GM18951 (cell line): ENCODE measurements around the gene FBXO15.

Experiments used
- POLR2A ChIP-seq: IDR thresholded peaks from 4 replicates; pipeline ENCODE4 v1.6.1; 2011; ENCODE audit warnings: mild to moderate bottlenecking; ENCODE audit not compliant: insufficient read length, insufficient read depth; ENCODE audit errors: extremely low read depth
- in situ Hi-C: fragments of 300-500 bp; cut with MboI; formaldehyde crosslinking; loops from one replicate; pipeline ENCODE4 v1.12.0; 2022; ENCODE audit warnings: low sequenced_read_pairs, mixed read lengths, inconsistent platforms; ENCODE audit not compliant: unreplicated experiment

The FBXO15 gene

GRCh38 chr18:74081966-74082741 is 65.5 kb downstream of the FBXO15 start:
- in situ Hi-C loops, result no loop called here
- TF ChIP-seq POLR2A, result no peak

- TF ChIP-seq POLR2A, result no peak
- in situ Hi-C loops, result no loop called here
Measured at GRCh38 chr18:74078257-74078656, 69.4 kb downstream of the FBXO15 start.

- in situ Hi-C loops, result no loop called here
- TF ChIP-seq POLR2A, result no peak
Measured at GRCh38 chr18:74074668-74075564, 72.7 kb downstream of the FBXO15 start.

- no peak for TF ChIP-seq POLR2A
- in situ Hi-C loops, result no loop called here
Measured at GRCh38 chr18:74073957-74074667, 73.5 kb downstream of the FBXO15 start.

- TF ChIP-seq POLR2A, result no peak
- in situ Hi-C loops, result no loop called here
Measured at GRCh38 chr18:74069178-74070050, 78.2 kb downstream of the FBXO15 start.

- no peak for TF ChIP-seq POLR2A
- in situ Hi-C loops, result no loop called here
Measured at GRCh38 chr18:74068296-74068695, 79.3 kb downstream of the FBXO15 start.

GRCh38 chr18:74066018-74066417 is 81.6 kb downstream of the FBXO15 start:
- in situ Hi-C loops, result no loop called here
- TF ChIP-seq POLR2A, result no peak

- in situ Hi-C loops, result no loop called here
- no peak for TF ChIP-seq POLR2A
Measured at GRCh38 chr18:74065366-74065765, 82.3 kb downstream of the FBXO15 start.

GRCh38 chr18:74064510-74064909 is 83.1 kb downstream of the FBXO15 start:
- no peak for TF ChIP-seq POLR2A
- in situ Hi-C loops, result no loop called here

GRCh38 chr18:74063557-74063956 is 84.1 kb downstream of the FBXO15 start:
- no peak for TF ChIP-seq POLR2A
- in situ Hi-C loops, result no loop called here

GRCh38 chr18:74063023-74063422 is 84.6 kb downstream of the FBXO15 start:
- no peak for TF ChIP-seq POLR2A
- in situ Hi-C loops, result no loop called here

- no peak for TF ChIP-seq POLR2A
- in situ Hi-C loops, result no loop called here
Measured at GRCh38 chr18:74062037-74062436, 85.6 kb downstream of the FBXO15 start.

GRCh38 chr18:74060579-74060978 is 87.1 kb downstream of the FBXO15 start:
- in situ Hi-C loops, result no loop called here
- no peak for TF ChIP-seq POLR2A

- no peak for TF ChIP-seq POLR2A
- in situ Hi-C loops, result no loop called here
Measured at GRCh38 chr18:74050807-74051206, 96.8 kb downstream of the FBXO15 start.
